SU-DHL-6 (cell line): Measurements from ENCODE around the gene TCP10L.

Experiments
- CTCF ChIP-seq: fragments of 200-600 bp; sonication (generic); IDR thresholded peaks from one replicate; pipeline ENCODE4 v1.5.1; 2017; ENCODE audit warnings: antibody characterized with exemption, mild to moderate bottlenecking, low read length, moderate library complexity; ENCODE audit not compliant: insufficient read depth, poor library complexity, severe bottlenecking
- EZH2phosphoT487 ChIP-seq: fragments of 200-600 bp; sonication (generic), shearing (Covaris generic); conservative IDR thresholded peaks from 2 replicates; pipeline ENCODE4 v1.6.1; 2018; ENCODE audit warnings: mild to moderate bottlenecking, antibody characterized with exemption, low read length, moderate library complexity, mixed read lengths

DNA sequence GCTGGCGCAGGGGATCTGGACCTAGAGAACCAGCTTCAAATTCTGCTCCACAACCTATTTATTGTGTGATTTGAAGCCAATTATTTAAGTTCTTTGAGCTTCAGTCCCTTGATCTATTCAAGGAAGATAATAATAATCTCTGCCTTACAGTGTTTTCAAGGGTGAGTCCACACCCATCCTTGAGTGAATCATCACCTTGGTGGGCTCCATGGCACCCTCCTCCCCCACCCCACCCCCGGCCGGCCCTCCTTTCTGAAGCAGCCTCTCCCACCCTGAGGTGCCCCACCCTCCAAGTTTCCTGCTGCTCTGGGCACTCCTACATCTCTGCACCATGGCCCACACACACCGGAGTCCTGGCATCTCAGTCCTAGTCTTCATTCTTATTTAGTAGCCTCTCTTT, 38.3 kb downstream of the TCP10L start:
- TF ChIP-seq EZH2phosphoT487 (no peak), CTCF (no peak)
